Stimulated activated CD4-positive, alpha-beta T cell treated with anti-CD3 and anti-CD28 coated beads, Interleukin-4, amount 100 ng/mL, for 1 hour (primary cell): Measurements from ENCODE around the gene DSTN.

Experiments
- DNase-seq: peaks from one replicate; pipeline ENCODE4 v3.0.0-alpha.2; 2020

DSTN gene

DNA sequence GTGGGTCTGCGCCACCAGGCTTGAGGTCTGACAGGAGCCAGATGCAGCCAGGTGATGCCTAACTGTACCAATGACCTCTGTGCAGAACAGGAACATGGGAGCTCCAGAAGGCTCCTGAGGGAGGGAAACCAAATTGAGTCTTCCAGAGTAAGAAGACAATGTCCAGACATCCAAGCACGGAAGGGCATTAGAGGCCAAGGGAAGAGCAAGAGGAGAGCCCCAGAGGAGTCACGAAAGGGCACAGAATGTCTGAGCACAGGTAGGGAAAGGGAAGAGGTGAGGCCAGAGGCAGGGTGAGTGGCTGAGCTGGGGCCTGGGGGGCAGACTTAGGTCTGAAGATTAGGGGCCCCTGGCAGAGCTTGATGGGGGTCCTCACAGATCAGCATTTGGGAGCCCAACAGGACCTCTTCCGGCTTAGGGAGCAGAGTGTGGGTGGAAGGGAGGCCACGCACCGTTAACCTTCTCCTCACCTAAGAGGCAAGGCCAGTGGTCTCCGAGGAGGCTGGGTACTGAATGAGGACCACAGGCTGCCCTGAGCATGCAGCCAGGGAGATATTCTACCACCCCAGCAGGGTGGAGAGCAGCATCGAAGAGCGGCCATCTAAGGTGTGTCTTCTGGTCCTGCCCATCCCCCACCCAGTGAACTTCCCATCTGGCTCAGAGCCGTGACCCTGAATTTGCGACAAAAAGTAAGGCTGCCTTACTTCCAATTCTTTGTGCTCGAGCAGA is 70.4 kb downstream of the DSTN start:
- DNase-seq: no peak

DNA sequence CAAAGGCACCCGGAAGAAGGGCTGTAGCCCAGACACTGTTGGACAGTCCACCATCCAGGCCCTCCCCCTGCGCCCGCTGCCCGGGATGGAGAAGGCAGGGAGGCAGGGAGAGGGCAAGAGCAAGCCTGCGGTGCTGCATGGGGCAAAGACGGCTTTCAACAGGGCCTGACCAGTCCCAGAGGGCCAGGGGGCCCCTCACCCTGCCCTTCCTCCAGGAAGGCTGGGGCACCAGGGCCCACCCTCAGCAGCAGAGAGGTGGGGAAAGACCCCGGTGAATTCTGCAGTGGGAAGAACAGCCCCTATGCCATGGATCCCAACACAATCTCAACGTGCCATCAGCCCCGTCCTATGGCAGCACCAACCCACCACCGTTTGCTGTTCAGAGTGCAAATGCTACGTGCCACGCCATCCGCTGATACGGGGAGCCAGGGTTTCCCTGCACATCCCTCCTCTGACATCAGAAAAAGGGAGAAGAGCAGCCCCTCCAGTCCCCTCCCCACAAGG is 71.1 kb downstream of the DSTN start:
- no peak for DNase-seq

DNA sequence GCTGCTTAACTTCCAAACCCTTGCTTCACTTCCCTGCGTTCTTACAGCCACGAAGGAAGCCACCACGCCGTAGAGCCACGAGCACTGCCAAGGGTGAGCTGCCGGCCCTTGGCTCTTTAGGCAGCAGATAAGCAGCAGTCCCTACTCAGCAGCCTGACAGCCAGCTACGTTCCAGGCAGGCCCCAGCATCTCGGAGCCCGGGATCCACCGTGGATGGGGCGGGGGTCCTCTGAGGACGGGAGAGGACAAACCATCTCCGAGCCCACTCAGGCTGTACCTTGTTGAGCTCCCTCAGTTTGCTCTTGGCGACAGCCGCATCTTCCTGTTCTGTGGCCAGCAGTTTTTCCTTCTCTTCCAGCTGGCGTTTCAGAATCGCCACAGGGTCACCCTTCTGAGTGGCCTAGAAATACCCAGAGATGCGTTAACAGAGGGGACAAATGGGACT is 71.7 kb downstream of the DSTN start:
- no peak for DNase-seq

DNA sequence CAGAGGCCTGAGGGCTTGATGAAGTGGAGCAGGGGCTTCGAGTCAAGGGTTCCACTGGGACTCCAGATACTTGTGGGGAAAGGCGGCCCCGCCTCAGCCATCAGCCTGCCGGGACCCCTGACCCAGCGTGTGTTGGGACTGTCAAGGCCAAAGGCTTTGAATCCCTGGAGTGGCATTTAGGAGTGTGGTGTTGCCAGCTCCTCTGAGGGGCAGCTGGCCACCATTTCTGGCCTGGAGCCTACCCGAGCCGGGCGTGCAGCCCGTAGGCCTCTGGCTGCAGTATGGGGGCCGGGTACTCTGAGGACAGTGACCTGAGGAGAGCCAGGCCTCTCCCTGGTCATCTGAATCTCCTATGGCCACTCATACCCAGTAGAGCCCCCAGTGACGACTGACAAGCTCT is 72.1 kb downstream of the DSTN start:
- DNase-seq: no peak

DNA sequence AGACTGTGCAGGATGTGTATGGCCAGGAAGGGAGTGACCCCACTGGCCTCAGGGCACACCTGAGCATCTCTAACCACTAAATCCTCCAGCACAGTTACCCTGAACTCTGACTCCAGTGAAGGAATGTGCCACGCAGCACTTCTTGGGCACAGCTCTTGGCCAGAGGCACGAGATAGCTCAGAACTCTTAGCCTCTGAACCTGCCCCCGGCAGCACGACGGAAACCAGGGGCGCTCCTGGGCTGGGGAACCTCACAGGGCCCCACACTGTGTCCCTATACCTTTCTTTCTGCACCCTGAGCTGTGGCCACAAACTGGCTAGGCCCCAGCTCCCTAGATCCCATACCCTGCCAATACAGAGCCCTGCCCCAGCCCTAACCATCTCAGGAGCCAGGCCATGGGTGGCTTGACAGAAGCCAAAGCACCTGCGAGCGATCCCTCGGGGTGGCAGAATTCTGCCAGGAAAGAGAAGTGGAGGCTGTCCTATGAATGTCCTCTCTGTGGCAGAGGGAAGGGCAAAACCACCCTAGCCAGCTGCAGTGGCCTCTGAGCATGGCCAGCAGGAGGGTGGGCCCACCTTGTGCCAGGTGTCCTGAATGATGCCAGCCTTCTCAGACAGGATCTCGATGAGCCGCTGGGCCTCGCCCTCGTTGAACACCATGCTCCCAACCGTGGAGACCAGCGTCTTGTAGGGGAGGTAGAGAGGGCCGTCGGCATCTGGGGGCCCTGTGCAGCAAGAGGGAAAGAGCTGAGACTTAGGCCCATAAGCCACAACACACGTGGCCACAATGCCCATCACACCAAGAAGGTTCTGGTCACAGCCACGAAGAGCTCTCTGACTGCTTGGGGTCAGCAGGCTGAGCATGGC is 72.8 kb downstream of the DSTN start:
- no peak for DNase-seq

DNA sequence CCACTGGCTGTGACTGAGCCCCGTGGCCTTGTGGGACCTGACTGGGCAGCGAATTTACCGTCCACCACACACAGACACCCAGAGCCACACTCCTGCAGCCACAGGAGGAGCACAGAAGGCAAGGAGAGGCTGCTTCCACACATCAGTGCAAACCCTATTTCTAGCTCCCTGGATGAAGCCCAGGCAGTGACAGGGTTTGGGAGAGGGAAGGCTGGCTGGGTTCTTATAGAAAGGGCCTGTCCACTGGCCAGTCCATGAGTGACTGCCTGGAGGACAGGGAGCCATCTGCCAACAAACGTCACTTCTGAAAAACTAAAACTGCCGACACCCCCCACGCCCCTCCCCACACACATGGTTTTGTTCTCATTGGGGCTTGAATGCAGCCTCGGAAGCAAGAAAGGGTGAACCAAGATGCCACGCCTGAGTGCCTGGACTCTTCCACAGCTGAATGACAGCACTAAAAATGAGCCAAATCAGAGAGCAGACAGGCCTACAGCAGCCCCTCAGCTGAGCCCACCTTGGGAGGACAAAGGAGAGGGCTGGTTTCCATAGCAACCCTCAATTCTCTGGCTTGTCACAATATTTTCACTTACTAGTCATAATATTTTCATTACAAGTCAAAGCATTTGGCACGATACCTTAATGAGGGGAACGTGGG is 73.8 kb downstream of the DSTN start:
- no peak for DNase-seq

DNA sequence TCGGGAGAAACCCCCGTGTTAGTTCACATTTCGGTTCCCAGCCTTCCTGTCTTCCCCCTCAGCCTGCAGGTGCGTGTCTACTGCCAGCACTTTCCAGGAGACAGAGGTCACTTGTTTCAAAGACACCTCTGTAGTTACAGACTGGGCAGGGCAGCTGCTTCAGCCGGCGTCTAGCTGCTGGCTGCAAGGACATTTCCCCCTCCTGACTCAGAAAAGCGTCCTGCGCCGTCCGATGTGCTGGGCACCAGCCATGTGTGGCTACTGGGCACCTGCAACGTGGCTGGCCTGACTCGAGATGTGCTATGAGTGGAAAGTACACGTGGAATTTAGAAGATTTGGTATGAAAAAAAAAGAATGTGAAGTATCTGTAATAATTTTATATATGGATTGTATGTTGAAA is 74.6 kb downstream of the DSTN start:
- DNase-seq: no peak

DNA sequence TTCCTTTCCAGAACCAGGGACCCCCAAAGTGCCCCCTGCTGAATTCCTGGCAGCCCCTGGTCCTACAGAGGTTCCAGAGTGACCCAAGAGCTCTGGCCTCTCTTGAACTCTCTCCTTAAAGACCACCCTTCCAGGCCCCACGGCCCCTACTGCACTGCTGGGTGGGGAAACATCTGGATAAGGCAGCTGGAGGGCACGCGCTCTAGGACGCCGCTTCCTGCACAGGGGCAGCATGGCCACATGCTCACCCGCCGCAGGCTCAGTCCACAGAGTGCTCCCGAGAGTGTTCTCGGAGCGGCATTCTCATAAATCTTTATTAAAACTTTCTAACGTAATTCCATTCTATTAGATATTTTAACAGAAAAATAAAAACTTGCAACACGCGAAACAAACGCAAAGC is 75.1 kb downstream of the DSTN start:
- DNase-seq: no peak

DNA sequence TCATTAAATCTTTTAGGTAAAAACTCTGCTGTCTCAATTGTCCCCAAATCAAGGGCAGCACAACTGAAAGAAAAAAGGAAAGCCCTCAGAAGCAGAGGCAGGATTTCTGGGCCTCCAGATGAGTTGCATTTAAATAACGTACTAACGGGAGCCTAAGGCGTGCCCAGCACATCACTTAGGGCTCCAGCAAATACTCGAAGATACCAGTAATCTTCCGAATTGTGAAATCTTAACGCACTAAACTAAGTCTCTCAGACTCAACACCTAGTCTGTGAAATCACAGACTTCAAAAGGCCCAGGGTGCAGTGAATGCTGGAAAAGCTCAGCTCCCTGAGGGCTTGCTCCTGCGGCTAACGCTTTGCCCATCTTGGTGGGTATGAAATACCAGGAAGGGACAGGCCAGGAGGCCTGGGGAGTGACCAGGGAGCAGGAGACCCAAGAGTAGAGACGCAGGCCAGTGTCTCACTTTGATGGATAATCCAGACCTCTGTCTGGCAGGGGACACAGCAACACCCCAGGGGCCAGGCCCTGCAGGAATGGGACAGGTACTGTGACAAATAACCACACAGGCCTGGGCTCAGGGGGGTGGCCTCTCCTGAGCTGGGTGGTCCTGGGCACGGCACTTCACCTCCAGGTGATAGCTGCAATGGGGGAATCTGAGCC is 75.8 kb downstream of the DSTN start:
- DNase-seq: no peak

DNA sequence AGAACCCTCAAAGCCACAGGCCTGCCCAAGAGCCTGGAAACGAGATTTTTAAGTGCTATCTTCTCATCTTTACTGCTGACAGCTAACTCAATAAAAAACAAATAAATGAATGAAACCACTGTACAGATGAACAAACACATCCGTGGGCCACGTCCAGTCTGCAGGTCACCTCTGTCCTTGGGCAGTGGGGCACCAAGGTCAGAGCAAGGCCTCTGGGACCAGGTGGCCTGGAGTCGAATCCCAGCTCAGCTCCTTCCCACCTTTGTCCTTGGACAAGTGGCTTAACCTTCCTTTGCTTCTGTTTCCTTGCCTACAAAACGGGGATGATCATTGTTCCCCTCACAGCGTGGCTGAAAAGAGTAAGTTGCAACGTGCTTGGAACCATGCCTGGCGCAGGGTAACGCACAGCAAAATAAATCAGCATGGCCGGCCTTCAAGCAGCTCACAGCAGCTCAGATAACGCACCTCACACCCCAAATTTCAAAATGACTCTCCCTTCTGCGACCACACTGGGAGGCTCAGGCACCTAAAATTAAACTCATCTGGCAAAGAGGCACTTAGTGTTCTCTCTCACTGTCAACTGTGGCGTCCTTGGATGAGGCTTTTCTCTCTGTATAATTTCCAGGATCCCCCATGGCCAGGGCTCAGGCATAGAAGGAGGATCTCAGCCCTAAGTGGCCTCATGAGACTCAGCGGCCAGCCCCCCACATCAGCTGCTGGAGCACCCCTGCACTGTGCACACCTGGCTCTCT is 76.5 kb downstream of the DSTN start:
- DNase-seq: no peak

DNA sequence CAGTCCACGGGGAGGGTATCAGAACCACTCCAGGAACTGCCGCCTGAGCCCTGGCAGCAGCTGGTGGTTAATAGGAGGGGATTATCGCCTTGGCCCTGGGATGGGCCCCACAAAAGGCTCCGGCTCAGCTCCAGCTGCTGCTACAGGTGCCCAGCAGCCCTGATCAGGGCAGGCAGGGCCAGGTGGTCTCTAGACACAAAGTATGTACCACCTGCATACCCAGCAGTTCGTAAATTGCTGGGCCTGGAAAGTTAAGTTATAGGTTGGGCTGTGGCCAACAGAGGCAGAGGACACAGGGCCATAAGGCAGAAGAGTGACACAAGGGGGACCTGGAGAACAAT is 77.1 kb downstream of the DSTN start:
- DNase-seq: no peak

DNA sequence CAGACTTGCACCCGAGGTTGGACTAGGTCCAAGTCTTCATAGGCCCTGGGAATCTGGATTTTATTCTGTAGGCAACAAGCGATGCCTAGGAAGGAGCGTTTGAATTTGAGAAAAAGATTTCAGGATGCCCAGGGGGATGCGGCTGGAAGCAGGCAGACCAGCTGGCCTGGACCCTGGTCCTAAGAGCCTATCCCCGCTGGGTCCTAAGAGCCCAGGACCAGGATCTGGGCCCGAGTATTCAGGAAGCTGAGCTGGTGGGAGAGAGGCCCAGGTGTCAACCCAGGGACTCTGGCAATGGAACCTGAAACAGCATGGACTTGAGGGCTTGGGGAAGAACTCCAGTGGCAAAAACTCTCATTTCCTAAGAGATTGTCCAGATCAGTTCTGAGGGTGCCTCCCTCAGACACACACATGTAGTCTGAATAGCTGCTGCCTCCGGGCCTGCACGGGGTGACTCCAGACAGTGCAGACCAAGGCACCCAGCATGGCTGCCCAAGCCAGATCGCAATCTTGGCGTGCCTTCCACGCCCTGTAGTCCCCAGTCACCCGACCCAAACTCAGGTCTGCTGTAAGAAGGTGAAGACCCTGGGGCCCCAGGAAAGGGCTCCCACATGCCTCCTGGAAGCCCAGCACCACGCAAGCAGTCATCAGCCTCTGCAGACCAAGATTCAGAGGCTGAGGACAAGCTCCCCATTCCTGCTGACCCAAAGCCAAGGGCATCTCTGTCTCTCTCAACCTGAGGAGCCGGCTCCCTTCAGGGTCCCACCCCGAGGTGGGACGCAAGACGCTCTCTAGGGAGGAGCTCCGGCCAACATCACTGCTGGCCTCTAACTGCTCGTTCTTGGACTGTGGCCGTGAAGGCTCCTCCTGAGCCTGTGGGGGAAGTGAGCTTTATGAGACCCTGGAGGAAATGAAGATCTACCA is 77.8 kb downstream of the DSTN start:
- DNase-seq: no peak

DNA sequence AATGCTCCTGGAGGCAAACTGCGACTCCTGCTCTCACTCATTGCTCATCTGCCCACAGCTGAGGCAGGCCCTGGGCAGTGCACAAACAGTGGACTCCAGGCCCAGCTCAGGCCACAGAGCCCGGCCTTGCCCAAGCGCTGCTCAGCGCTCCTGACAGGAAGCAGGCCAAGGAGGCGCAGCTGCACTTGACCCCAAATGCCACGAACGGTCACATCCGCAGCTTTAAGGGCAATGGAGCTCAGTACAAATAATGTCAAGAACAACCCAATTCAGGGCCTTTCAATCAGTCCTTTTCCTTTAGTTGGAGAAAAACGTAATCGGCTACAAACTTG is 78.4 kb downstream of the DSTN start:
- no peak for DNase-seq

DNA sequence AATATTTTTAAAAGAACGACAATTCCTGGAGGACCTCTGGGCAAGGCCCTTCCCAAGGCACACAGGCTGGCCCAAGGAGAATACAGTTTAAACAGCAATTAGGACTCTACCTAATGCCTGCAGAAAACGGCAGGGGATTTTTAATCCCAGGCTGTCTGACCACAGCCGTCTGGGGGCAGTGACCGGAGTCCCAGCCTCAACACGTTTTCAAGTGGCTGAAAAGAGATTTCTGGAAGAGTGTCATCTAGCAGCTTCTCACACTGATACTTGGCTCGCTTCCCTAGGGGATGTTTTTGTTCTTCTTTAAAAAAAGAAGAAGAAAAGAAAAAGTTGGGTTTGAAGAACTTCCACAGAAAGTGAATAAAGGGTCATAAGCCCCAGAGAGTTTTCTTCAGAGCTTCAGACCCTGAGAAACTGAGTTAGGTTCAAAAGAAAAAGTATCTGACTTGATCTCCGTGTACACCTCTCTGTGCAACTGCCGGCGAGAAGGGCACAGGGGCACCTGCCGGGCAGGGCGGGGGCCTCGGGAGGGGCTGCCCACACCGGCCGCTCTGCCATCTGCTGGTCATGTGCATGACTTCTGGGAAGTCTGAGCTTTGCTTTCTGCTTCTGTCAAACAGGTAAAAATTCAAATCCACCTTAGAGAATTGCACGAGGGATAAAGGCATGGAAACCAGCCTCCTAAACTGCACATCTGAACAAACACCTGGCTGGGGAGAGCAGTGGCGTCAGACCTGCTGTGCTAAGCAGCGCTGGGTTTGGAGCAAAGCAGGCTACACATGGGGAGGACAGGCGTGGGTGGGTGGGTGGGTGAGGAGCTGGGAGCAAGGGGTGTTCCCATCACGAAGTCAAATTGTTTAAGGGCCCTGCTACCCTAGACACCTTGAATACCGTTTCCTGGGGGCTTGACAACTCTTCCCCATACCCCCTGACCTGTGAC is 79.2 kb downstream of the DSTN start:
- peak; percentile 33 for DNase-seq

DNA sequence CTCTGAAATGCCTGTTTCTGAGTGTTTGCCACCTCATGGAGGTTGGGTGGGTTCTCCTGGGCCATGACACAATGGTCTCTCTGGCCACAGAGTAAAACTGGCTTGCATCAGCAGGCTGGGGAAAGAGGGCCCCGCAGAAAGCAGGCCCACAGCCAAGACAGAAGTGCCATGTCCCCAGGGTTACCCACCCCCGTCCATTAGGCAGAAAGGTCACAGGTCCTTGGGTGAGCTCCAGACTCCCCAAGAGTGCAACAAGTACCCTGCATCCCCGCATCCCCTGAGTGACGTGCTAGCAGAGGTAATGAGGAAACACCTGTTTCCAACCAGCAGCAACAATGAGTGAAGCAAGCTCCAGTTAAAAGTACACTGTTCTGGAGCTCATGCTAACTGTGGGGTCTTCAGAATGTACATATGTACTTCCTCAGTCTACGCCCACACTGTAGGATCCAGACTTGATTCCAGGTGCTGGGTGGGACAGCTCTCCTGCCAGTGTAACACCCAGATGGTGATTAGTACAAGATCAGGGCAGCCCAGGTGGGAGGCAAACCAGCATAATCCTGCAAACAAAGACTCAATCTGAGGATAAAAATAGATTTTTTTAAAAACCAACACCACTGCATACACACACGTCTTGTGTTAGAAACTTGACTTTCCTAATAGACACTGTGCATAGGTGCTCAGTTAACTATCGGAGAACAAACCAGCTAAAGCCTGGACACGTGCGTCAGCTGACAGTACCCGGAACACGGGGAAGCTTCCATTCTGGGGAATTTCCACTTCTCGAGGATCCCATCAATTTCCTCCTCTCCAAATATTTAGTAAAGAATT is 80.6 kb downstream of the DSTN start:
- no peak for DNase-seq

DNA sequence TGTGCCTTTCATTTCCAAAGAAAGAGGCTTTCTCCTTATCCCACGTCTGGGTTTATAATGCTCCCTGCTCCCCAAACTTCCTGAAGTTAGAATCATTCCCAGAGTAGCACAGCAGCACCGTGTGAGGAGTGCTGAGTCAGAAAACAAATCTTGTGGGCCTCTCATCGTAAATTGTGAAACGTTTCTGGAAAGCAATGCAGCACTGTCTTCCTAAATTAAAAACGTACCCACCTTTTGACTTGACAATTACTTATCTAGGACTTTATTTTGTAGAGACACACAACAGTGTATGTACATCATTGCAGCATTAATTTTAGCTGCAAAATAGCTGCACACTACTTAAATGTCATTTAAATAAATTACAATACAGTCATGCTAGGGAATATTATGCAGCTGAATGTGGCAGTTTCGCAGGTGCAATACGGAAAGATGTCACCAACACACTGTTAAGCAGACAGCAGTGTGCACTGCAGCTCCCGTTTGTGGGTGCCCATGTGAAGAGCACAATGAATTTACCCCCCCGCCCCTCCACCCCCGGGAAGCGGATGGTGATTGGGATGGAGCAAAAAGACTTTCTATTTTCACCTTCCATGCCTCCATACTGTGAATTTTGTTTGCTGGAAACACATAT is 81.4 kb downstream of the DSTN start:
- DNase-seq: no peak

DNA sequence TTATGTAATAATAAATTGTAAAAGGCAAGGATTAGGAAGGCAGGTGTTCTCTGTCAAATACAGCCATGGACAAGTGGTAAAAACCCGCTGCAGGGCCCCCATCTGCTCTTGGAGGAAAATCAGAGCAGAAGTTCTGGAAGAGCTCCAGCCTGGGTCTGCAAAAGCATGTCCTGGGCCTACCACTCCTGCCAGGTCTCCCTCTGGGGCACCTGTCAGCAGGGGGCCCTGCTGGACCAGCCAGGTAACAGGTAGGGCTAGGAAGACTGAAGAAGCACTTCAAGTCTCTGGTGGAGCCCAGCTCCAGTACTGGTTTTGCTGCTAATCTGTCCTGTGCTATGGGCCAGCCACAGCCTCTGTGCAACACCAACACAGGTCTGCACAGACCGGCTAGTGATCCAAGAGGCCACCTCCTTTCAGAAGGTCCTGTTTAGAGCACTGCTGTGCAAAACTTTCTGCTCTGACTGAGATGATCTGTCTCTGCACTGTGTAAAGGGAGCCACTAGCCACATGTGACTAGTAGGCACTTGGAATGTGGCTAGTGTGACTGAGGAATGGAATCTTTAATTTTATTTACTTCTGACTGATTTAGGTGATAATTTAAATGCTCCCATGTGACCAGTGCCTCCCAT is 82.0 kb downstream of the DSTN start:
- no peak for DNase-seq

DNA sequence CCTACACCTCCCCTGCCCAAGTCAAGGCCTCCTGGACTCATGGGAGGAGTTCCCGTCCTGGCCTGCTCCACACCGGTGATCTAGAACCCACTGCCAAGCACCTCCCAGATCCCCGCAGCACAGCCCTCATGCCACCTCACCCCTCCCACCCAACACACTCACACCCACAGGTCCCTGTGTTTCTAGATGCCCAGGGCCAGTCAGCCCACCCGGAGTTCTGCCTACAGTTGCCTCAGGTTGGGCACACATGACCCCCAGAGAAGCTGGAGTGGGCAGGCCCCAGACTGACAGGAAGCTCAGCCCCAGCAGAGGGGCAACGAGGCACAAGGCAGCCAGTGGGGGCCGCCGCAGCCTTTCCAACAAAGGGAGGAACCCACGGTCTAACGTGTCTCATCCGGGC is 82.5 kb downstream of the DSTN start:
- DNase-seq: no peak
